ENCODE results near the gene SPATS2.
A peak's percentile ranks its signal among the peaks of the same experiment; 100 is the strongest.
"Not testable (repeated sequence)": the region's sequence is repeated elsewhere in the genome, so short reads cannot be mapped to it uniquely, and the experiment has no call there.

Gene SPATS2

GRCh38 chr12:49357103-49357678 is 10.1 kb upstream of the SPATS2 start:
- DNase-seq = no peak

- peak; percentile 60 for DNase-seq
Observed at GRCh38 chr12:49358483-49359141, 8.7 kb upstream of the SPATS2 start.

GRCh38 chr12:49359671-49360070 is 7.6 kb upstream of the SPATS2 start:
- DNase-seq = no peak

GRCh38 chr12:49362077-49362476 is 5.2 kb upstream of the SPATS2 start:
- DNase-seq = no peak

- DNase-seq = no peak
Observed at GRCh38 chr12:49364989-49365388, 2.3 kb upstream of the SPATS2 start.

GRCh38 chr12:49365542-49365941 is 1.7 kb upstream of the SPATS2 start:
- DNase-seq = no peak

- DNase-seq = peak; percentile 63
Observed at GRCh38 chr12:49366096-49366651, 1.1 kb upstream of the SPATS2 start.

GRCh38 chr12:49366652-49367380 is 446 bp upstream of the SPATS2 start:
- DNase-seq = peak; percentile 92

GRCh38 chr12:49368240-49368600 is 958 bp downstream of the SPATS2 start:
- DNase-seq = no peak

GRCh38 chr12:49369411-49370145 is 2.3 kb downstream of the SPATS2 start:
- DNase-seq = peak; percentile 24

GRCh38 chr12:49370539-49370938 is 3.3 kb downstream of the SPATS2 start:
- DNase-seq = no peak

- no peak for DNase-seq
Observed at GRCh38 chr12:49375406-49375805, 8.1 kb downstream of the SPATS2 start.

GRCh38 chr12:49377386-49377785 is 10.1 kb downstream of the SPATS2 start:
- no peak for DNase-seq

GRCh38 chr12:49380184-49380583 is 12.9 kb downstream of the SPATS2 start:
- not testable (repeated sequence) for DNase-seq

- DNase-seq = no peak
Observed at GRCh38 chr12:49388682-49389386, 21.6 kb downstream of the SPATS2 start.

- no peak for DNase-seq
Observed at GRCh38 chr12:49389387-49389703, 22.1 kb downstream of the SPATS2 start.

GRCh38 chr12:49397000-49397399 is 29.7 kb downstream of the SPATS2 start:
- no peak for DNase-seq

GRCh38 chr12:49400304-49400703 is 33.0 kb downstream of the SPATS2 start:
- no peak for DNase-seq

- peak; percentile 36 for DNase-seq
Observed at GRCh38 chr12:49403971-49404450, 36.7 kb downstream of the SPATS2 start.

- no peak for DNase-seq
Observed at GRCh38 chr12:49404956-49405355, 37.7 kb downstream of the SPATS2 start.

- no peak for DNase-seq
Observed at GRCh38 chr12:49410818-49411217, 43.6 kb downstream of the SPATS2 start.

GRCh38 chr12:49413010-49413409 is 45.7 kb downstream of the SPATS2 start:
- no peak for DNase-seq

GRCh38 chr12:49413796-49414195 is 46.5 kb downstream of the SPATS2 start:
- DNase-seq = no peak
